Endothelial cell of umbilical vein (primary cell): Measurements from ENCODE around the gene STX8. TPM values are rescaled to one million over a fixed set of nuclear protein-coding genes. Genes with fewer than 3 reads are reported as not detected.

Experiments used
- BruUV-seq: library from RNA; stranded (reverse); fragments of 400-500 nt; replicated peaks from 2 replicates; lab custom pipeline; 2021; lab: Mats Ljungman, UMichigan
- CTCF ChIA-PET: fragments of 300-600, 350-600 bp; sonication (Branson Sonifier 250); formaldehyde crosslinking; loops from one replicate; lab custom pipeline; 2021; ENCODE audit warnings: antibody characterized with exemption, inconsistent platforms; lab: Charles Lee
- POLR2A ChIA-PET: fragments of 300-600, 350-600 bp; sonication (Branson Sonifier 250); formaldehyde crosslinking; loops from one replicate; lab custom pipeline; 2021; ENCODE audit warnings: antibody characterized with exemption, inconsistent platforms; lab: Charles Lee
- DNase-seq: peaks from one replicate; pipeline ENCODE4 v3.0.0-alpha.2; 2011; ENCODE audit warnings: low read depth, low spot score
- FAIRE-seq: peaks from 2 replicates; lab custom pipeline; 2011; peaks lifted over from hg19 to GRCh38; lab: Jason Lieb, UNC
- H2AFZ ChIP-seq: 2 replicates; pipeline ENCODE4 v1.6.0; 2012; ENCODE audit warnings: low read depth, low read length, control low read depth, inconsistent platforms
- H3K27ac ChIP-seq: 2 replicates; pipeline ENCODE4 v1.5.1; 2011; ENCODE audit warnings: low read depth, mild to moderate bottlenecking, control low read depth, low read length, moderate library complexity; ENCODE audit not compliant: insufficient read depth
- H3K27me3 ChIP-seq, 2 experiments: 2 replicates each; pipeline versions ENCODE4 v1.6.0 to v1.6.1; 2011; ENCODE audit warnings: low read length in 2 of 2, mixed read lengths in 1 of 2; ENCODE audit not compliant: control insufficient read depth in 2 of 2, insufficient read depth in 2 of 2
- H3K36me3 ChIP-seq, 2 experiments: 2 replicates in 1 of 2; 3 replicates in 1 of 2; pipeline ENCODE4 v1.5.1; 2011; ENCODE audit warnings: low read length in 2 of 2, mild to moderate bottlenecking in 1 of 2, moderate library complexity in 1 of 2; ENCODE audit not compliant: control insufficient read depth in 2 of 2, insufficient read depth in 2 of 2; ENCODE audit errors: extremely low read depth in 1 of 2
- H3K4me1 ChIP-seq: 3 replicates; pipeline ENCODE4 v1.5.1; 2011; ENCODE audit warnings: mild to moderate bottlenecking, low read length; ENCODE audit not compliant: control insufficient read depth, insufficient read depth; ENCODE audit errors: extremely low read depth
- H3K4me2 ChIP-seq: 2 replicates; pipeline ENCODE4 v1.6.1; 2011; ENCODE audit warnings: low read length, control low read depth, mixed read lengths; ENCODE audit not compliant: insufficient read depth
- H3K4me3 ChIP-seq, 3 experiments: fragments of 200-600 bp in 1 of 3; sonication (generic), shearing (Covaris generic) in 1 of 3; replicated peaks in 1 of 3; 2 replicates each; pipeline ENCODE4 v1.5.1; 2011 to 2016; ENCODE audit warnings: control low read depth in 3 of 3, low read length in 3 of 3, mild to moderate bottlenecking in 2 of 3, inconsistent platforms in 1 of 3, low read depth in 1 of 3, moderate library complexity in 1 of 3; ENCODE audit not compliant: insufficient read depth in 1 of 3
- H3K79me2 ChIP-seq: 2 replicates; pipeline ENCODE4 v1.6.0; 2012; ENCODE audit warnings: low read length, inconsistent platforms; ENCODE audit not compliant: control insufficient read depth, insufficient read depth
- H3K9ac ChIP-seq: replicated peaks from 2 replicates; pipeline ENCODE3; 2011; ENCODE audit warnings: low read length, control low read depth; ENCODE audit not compliant: insufficient read depth; ENCODE audit errors: extremely low read depth
- H3K9me1 ChIP-seq: replicated peaks from 3 replicates; pipeline ENCODE4 v1.6.0; 2011; ENCODE audit warnings: mild to moderate bottlenecking, low read length; ENCODE audit not compliant: control insufficient read depth, insufficient read depth; ENCODE audit errors: extremely low read depth
- H3K9me3 ChIP-seq: replicated peaks from 2 replicates; pipeline ENCODE4 v1.5.1; 2012; ENCODE audit warnings: low read length, inconsistent platforms; ENCODE audit not compliant: control insufficient read depth, insufficient read depth
- H4K20me1 ChIP-seq: replicated peaks from 2 replicates; pipeline ENCODE3; 2011; ENCODE audit warnings: mild to moderate bottlenecking, low read length; ENCODE audit not compliant: control insufficient read depth, insufficient read depth; ENCODE audit errors: extremely low read depth
- EZH2 ChIP-seq: IDR thresholded peaks from 2 replicates; pipeline ENCODE4 v1.6.1; 2012; ENCODE audit warnings: borderline replicate concordance, low read depth, mild to moderate bottlenecking, moderate library complexity, low read length, inconsistent platforms; ENCODE audit not compliant: severe bottlenecking
- FOS ChIP-seq: IDR thresholded peaks from 2 replicates; pipeline ENCODE4 v1.6.1; 2011; ENCODE audit warnings: mild to moderate bottlenecking, low read length, moderate library complexity, borderline replicate concordance; ENCODE audit not compliant: insufficient read depth
- GATA2 ChIP-seq: IDR thresholded peaks from 2 replicates; pipeline ENCODE4 v1.7.0; 2011; ENCODE audit warnings: low read depth, mild to moderate bottlenecking, moderate library complexity, mixed read lengths, low read length; ENCODE audit not compliant: insufficient read length, insufficient read depth
- JUN ChIP-seq: IDR thresholded peaks from 2 replicates; pipeline ENCODE4 v1.6.1; 2011; ENCODE audit warnings: borderline replicate concordance, low read depth; ENCODE audit not compliant: insufficient read length, insufficient read depth
- MYC ChIP-seq: IDR thresholded peaks from one replicate; pipeline ENCODE4 v1.6.1; 2011; ENCODE audit warnings: mild to moderate bottlenecking, low read depth, low read length
- POLR2A ChIP-seq: IDR thresholded peaks from 2 replicates; pipeline ENCODE4 v1.6.1; 2012; ENCODE audit warnings: low read depth, mild to moderate bottlenecking, control low read depth, low read length
- POLR2AphosphoS5 ChIP-seq: IDR thresholded peaks from 2 replicates; pipeline ENCODE4 v1.6.1; 2012; ENCODE audit warnings: low read depth, mild to moderate bottlenecking, control low read depth, low read length, moderate library complexity; ENCODE audit not compliant: insufficient read depth
- dilution Hi-C: fragments of 300-500 bp; cut with MboI; formaldehyde crosslinking; loops from one replicate; pipeline ENCODE4 v1.15.0; 2019; ENCODE audit warnings: low sequenced_read_pairs; ENCODE audit not compliant: extremely low pct_ligation_motif_present
- intact Hi-C: fragments of 100-400 bp; cut with micrococcal nuclease; formaldehyde crosslinking; loops from one replicate; pipeline ENCODE4 v1.10.0; 2022
- polyA plus RNA-seq, 4 experiments: library from polyadenylated mRNA; depleted of rRNA in 3 of 4; stranded (reverse) in 3 of 4; unstranded in 1 of 4; fragments of >200 nt; gene quantifications; 2 replicates each; pipeline versions ENCODE4 v1.2.1 to v1.2.3, GENCODE V29; 2011 to 2012; ENCODE audit warnings: missing spikeins in 1 of 4
- total RNA-seq: library from RNA; stranded (reverse); gene quantifications from 2 replicates; pipeline ENCODE4 v1.2.3, GENCODE V29; 2021
- TF ChIP-seq, protein P1 (sequence below): IDR thresholded peaks from 2 replicates; pipeline ENCODE4 v1.6.1; 2011; ENCODE audit not compliant: insufficient read depth, insufficient read length
- TF ChIP-seq, protein P2 (sequence below), 2 donors: IDR thresholded peaks; 1 replicate in 1 of 2; 2 replicates in 1 of 2; pipeline ENCODE4 v1.5.1; 2011; ENCODE audit warnings: low read length in 2 of 2, mild to moderate bottlenecking in 2 of 2, moderate library complexity in 2 of 2, control low read depth in 1 of 2, inconsistent platforms in 1 of 2, low read depth in 1 of 2; ENCODE audit not compliant: insufficient read depth in 1 of 2; ENCODE audit errors: extremely low read depth in 1 of 2

Gene STX8
- total and polyA plus RNA-seq, 2 donors (not counting 3 experiments of a cell fraction or from before 2014, with no cell fraction given) = 25.9 to 67.3 TPM

DNA sequence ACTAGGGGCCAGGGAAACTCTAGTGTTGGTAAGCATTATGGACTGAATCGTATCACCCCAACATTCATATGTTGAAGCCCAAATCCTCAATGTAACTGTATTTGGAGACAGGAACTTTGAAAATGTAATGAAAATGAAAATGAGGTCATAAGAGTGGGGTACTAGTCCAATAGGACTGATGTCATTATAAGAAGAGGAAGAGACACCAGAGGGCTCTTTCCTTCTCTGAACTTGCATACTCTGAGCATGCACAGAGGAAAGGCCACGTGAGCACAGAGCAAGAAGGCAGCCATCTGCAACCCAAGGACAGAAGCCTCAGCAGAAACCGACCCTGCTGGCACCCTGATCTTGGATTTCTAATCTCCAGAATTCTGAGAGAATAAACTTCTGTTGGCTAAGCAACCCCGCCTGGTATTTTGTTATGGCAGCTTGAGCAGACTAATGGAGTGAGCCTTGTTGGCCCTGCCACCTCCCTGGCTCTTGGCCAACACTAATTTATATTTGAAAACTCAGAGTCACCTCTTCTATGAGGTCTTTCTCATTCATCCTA, 280.9 kb downstream of the STX8 start:
- H3K9me3 ChIP-seq = no peaks in the 10 kb centered on the region
- no peak for TF ChIP-seq FOS
- no peak for TF ChIP-seq POLR2AphosphoS5
- no peak for TF ChIP-seq GATA2
- no peak for TF ChIP-seq POLR2A
- TF ChIP-seq MYC = no peak
- TF ChIP-seq, protein P1, sequence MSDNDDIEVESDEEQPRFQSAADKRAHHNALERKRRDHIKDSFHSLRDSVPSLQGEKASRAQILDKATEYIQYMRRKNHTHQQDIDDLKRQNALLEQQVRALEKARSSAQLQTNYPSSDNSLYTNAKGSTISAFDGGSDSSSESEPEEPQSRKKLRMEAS = no peak
- TF ChIP-seq, protein P2, sequence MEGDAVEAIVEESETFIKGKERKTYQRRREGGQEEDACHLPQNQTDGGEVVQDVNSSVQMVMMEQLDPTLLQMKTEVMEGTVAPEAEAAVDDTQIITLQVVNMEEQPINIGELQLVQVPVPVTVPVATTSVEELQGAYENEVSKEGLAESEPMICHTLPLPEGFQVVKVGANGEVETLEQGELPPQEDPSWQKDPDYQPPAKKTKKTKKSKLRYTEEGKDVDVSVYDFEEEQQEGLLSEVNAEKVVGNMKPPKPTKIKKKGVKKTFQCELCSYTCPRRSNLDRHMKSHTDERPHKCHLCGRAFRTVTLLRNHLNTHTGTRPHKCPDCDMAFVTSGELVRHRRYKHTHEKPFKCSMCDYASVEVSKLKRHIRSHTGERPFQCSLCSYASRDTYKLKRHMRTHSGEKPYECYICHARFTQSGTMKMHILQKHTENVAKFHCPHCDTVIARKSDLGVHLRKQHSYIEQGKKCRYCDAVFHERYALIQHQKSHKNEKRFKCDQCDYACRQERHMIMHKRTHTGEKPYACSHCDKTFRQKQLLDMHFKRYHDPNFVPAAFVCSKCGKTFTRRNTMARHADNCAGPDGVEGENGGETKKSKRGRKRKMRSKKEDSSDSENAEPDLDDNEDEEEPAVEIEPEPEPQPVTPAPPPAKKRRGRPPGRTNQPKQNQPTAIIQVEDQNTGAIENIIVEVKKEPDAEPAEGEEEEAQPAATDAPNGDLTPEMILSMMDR (IDR thresholded peaks at IDR 0.05; ENCODE audit: extremely low read depth in 1 of 2, insufficient read depth in 1 of 2, low read depth in 1 of 2, low read length in 2 of 2) = no peak
- TF ChIP-seq JUN = no peak
- no peak for TF ChIP-seq EZH2
- POLR2A ChIA-PET = no interaction called here
- CTCF ChIA-PET = interaction anchor here (1.3 kb wide), 1 partner anchor 227 kb away, joined by 3 read pairs; no protein-coding TSS in a partner anchor
- H3K27ac ChIP-seq = no peak overlapping the region
- H2AFZ ChIP-seq = no peak overlapping the region
- no peak for DNase-seq
- H4K20me1 ChIP-seq = no peaks in the 10 kb centered on the region
- H3K4me2 ChIP-seq = no peak overlapping the region
- no peak for FAIRE-seq
- H3K36me3 ChIP-seq = no peaks in the 10 kb centered on the region
- dilution Hi-C loops = no loop called here
- BruUV-seq = no TSS peak
- H3K9ac ChIP-seq = no peak overlapping the region
- intact Hi-C loops = loop anchor here (5.0 kb wide), 1 partner anchor 302 kb away; no protein-coding TSS in a partner anchor
- no peak overlapping the region for H3K4me3 ChIP-seq
- H3K27me3 ChIP-seq = no peaks in the 10 kb centered on the region
- H3K9me1 ChIP-seq = no peaks in the 10 kb centered on the region
- H3K4me1 ChIP-seq = no peaks in the 10 kb centered on the region
- H3K79me2 ChIP-seq = no peaks in the 10 kb centered on the region
